ENCODE measurements around the gene RNU1-1. TPM values are rescaled to one million over a fixed set of nuclear protein-coding genes. Genes with fewer than 3 reads are reported as not detected.
"Not testable (repeated sequence)": the region's sequence is repeated elsewhere in the genome, so short reads cannot be mapped to it uniquely, and the experiment has no call there.

Gene RNU1-1
- polyA plus RNA-seq (2013, experiment 1 of 2), result not detected
- polyA plus RNA-seq (2013, experiment 2 of 2), result not detected

GRCh38 chr1:16514107-16515055, at the start of gene RNU1-1:
Gene RNU1-1 (minus strand): TSS chr1:16514285.
- H3K9ac ChIP-seq (ENCODE audit: low read length), result peak within 1 kb of the TSS; percentile 87
- peak; percentile 86 for DNase-seq
- not testable (repeated sequence) for H2AK5ac ChIP-seq (ENCODE audit: low read length, severe bottlenecking); H3K14ac ChIP-seq (ENCODE audit: low read length in 2 of 2); H3K9me3 ChIP-seq (ENCODE audit: control insufficient read depth, low read length); H3K4ac ChIP-seq (ENCODE audit: low read depth in 1 of 2, low read length in 2 of 2); H3K4me1 ChIP-seq (ENCODE audit: control insufficient read depth, insufficient read depth, low read depth, low read length); H3K23ac ChIP-seq (ENCODE audit: low read length in 2 of 2); H2AFZ ChIP-seq (ENCODE audit: low read depth, low read length); H2BK15ac ChIP-seq (ENCODE audit: low read depth, poor library complexity, severe bottlenecking); H3K79me1 ChIP-seq (replicated peaks; ENCODE audit: low read length, poor library complexity, severe bottlenecking); H3K36me3 ChIP-seq (ENCODE audit: control insufficient read depth in 1 of 2, insufficient read depth in 2 of 2, low read depth in 1 of 2, low read length in 2 of 2); H2BK12ac ChIP-seq (ENCODE audit: low read length in 2 of 2)
- H4K8ac ChIP-seq (ENCODE audit: low read length), result peak within 1 kb of the TSS; percentile 77
- H2BK5ac ChIP-seq (ENCODE audit: low read depth, low read length, poor library complexity, severe bottlenecking), result peak within 1 kb of the TSS; percentile 100
- peak within 1 kb of the TSS in 1 of 2 experiments; percentile 63 for H3K4me3 ChIP-seq (ENCODE audit: insufficient read depth in 1 of 2, low read depth in 1 of 2, low read length in 2 of 2)
- peak within 1 kb of the TSS; percentile 73 for H2BK120ac ChIP-seq (ENCODE audit: low read depth, low read length)
- H3K27me3 ChIP-seq (ENCODE audit: control insufficient read depth in 1 of 2, insufficient read depth in 1 of 2, low read length in 2 of 2), result peaks cover 4 to 18% of the 10 kb centered on the region in 2 experiments
- WGBS, result under 1% methylated on average over 24 of the region's 40 CpGs
- H3K27ac ChIP-seq (ENCODE audit: low read length, poor library complexity, severe bottlenecking), result peak within 1 kb of the TSS; percentile 85
- H3K18ac ChIP-seq (ENCODE audit: low read depth in 1 of 2, low read length in 2 of 2), result peak within 1 kb of the TSS; percentile 80 to 86
- H4K91ac ChIP-seq (ENCODE audit: low read length), result peak within 1 kb of the TSS; percentile 86
- peak within 1 kb of the TSS; percentile 14 for H3K4me2 ChIP-seq (ENCODE audit: low read length, poor library complexity, severe bottlenecking)

GRCh38 chr1:16561035-16561434, 47.0 kb upstream of the RNU1-1 start:
- H3K9ac ChIP-seq (ENCODE audit: low read length); H3K4ac ChIP-seq (ENCODE audit: low read depth in 1 of 2, low read length in 2 of 2); H3K4me1 ChIP-seq (ENCODE audit: control insufficient read depth, insufficient read depth, low read depth, low read length); H3K27ac ChIP-seq (ENCODE audit: low read length, poor library complexity, severe bottlenecking); H2AK5ac ChIP-seq (ENCODE audit: low read length, severe bottlenecking); H2AFZ ChIP-seq (ENCODE audit: low read depth, low read length); H3K18ac ChIP-seq (ENCODE audit: low read depth in 1 of 2, low read length in 2 of 2); H3K4me3 ChIP-seq (ENCODE audit: insufficient read depth in 1 of 2, low read depth in 1 of 2, low read length in 2 of 2); H2BK15ac ChIP-seq (ENCODE audit: low read depth, poor library complexity, severe bottlenecking); H2BK12ac ChIP-seq (ENCODE audit: low read length in 2 of 2); H4K91ac ChIP-seq (ENCODE audit: low read length); H3K36me3 ChIP-seq (ENCODE audit: control insufficient read depth in 1 of 2, insufficient read depth in 2 of 2, low read depth in 1 of 2, low read length in 2 of 2); H4K8ac ChIP-seq (ENCODE audit: low read length); H2BK120ac ChIP-seq (ENCODE audit: low read depth, low read length); H2BK5ac ChIP-seq (ENCODE audit: low read depth, low read length, poor library complexity, severe bottlenecking); H3K23ac ChIP-seq (ENCODE audit: low read length in 2 of 2); H3K27me3 ChIP-seq (ENCODE audit: control insufficient read depth in 1 of 2, insufficient read depth in 1 of 2, low read length in 2 of 2); H3K79me1 ChIP-seq (replicated peaks; ENCODE audit: low read length, poor library complexity, severe bottlenecking); H3K4me2 ChIP-seq (ENCODE audit: low read length, poor library complexity, severe bottlenecking); DNase-seq; H3K14ac ChIP-seq (ENCODE audit: low read length in 2 of 2); H3K9me3 ChIP-seq (ENCODE audit: control insufficient read depth, low read length): not testable (repeated sequence)
- WGBS, result no CpG with 5 or more reads among the region's 4 CpGs

GRCh38 chr1:16560498-16560897, 46.4 kb upstream of the RNU1-1 start:
- H3K4ac ChIP-seq (ENCODE audit: low read depth in 1 of 2, low read length in 2 of 2); H3K4me3 ChIP-seq (ENCODE audit: insufficient read depth in 1 of 2, low read depth in 1 of 2, low read length in 2 of 2); H2BK120ac ChIP-seq (ENCODE audit: low read depth, low read length); H3K4me1 ChIP-seq (ENCODE audit: control insufficient read depth, insufficient read depth, low read depth, low read length); H3K23ac ChIP-seq (ENCODE audit: low read length in 2 of 2); H3K4me2 ChIP-seq (ENCODE audit: low read length, poor library complexity, severe bottlenecking); H3K18ac ChIP-seq (ENCODE audit: low read depth in 1 of 2, low read length in 2 of 2); DNase-seq; H2AK5ac ChIP-seq (ENCODE audit: low read length, severe bottlenecking); H3K27me3 ChIP-seq (ENCODE audit: control insufficient read depth in 1 of 2, insufficient read depth in 1 of 2, low read length in 2 of 2); H2BK12ac ChIP-seq (ENCODE audit: low read length in 2 of 2); H3K27ac ChIP-seq (ENCODE audit: low read length, poor library complexity, severe bottlenecking); H3K36me3 ChIP-seq (ENCODE audit: control insufficient read depth in 1 of 2, insufficient read depth in 2 of 2, low read depth in 1 of 2, low read length in 2 of 2); H3K79me1 ChIP-seq (replicated peaks; ENCODE audit: low read length, poor library complexity, severe bottlenecking); H4K91ac ChIP-seq (ENCODE audit: low read length); H2BK5ac ChIP-seq (ENCODE audit: low read depth, low read length, poor library complexity, severe bottlenecking); H4K8ac ChIP-seq (ENCODE audit: low read length); H3K14ac ChIP-seq (ENCODE audit: low read length in 2 of 2); H2BK15ac ChIP-seq (ENCODE audit: low read depth, poor library complexity, severe bottlenecking); H3K9me3 ChIP-seq (ENCODE audit: control insufficient read depth, low read length); H2AFZ ChIP-seq (ENCODE audit: low read depth, low read length); H3K9ac ChIP-seq (ENCODE audit: low read length): not testable (repeated sequence)
- WGBS, result 100% methylated on average over 1 of the region's 6 CpGs

- H3K14ac ChIP-seq (ENCODE audit: low read length in 2 of 2); H3K27me3 ChIP-seq (ENCODE audit: control insufficient read depth in 1 of 2, insufficient read depth in 1 of 2, low read length in 2 of 2); H2BK5ac ChIP-seq (ENCODE audit: low read depth, low read length, poor library complexity, severe bottlenecking); H3K4me3 ChIP-seq (ENCODE audit: insufficient read depth in 1 of 2, low read depth in 1 of 2, low read length in 2 of 2); H2BK12ac ChIP-seq (ENCODE audit: low read length in 2 of 2); H3K4me2 ChIP-seq (ENCODE audit: low read length, poor library complexity, severe bottlenecking); H2BK15ac ChIP-seq (ENCODE audit: low read depth, poor library complexity, severe bottlenecking); H2BK120ac ChIP-seq (ENCODE audit: low read depth, low read length); H4K8ac ChIP-seq (ENCODE audit: low read length); H2AFZ ChIP-seq (ENCODE audit: low read depth, low read length); H3K79me1 ChIP-seq (replicated peaks; ENCODE audit: low read length, poor library complexity, severe bottlenecking); H3K9me3 ChIP-seq (ENCODE audit: control insufficient read depth, low read length); H3K4ac ChIP-seq (ENCODE audit: low read depth in 1 of 2, low read length in 2 of 2); H2AK5ac ChIP-seq (ENCODE audit: low read length, severe bottlenecking); H4K91ac ChIP-seq (ENCODE audit: low read length); H3K23ac ChIP-seq (ENCODE audit: low read length in 2 of 2); H3K36me3 ChIP-seq (ENCODE audit: control insufficient read depth in 1 of 2, insufficient read depth in 2 of 2, low read depth in 1 of 2, low read length in 2 of 2); DNase-seq; H3K18ac ChIP-seq (ENCODE audit: low read depth in 1 of 2, low read length in 2 of 2); H3K9ac ChIP-seq (ENCODE audit: low read length); H3K27ac ChIP-seq (ENCODE audit: low read length, poor library complexity, severe bottlenecking); H3K4me1 ChIP-seq (ENCODE audit: control insufficient read depth, insufficient read depth, low read depth, low read length): not testable (repeated sequence)
- WGBS, result no CpG with 5 or more reads among the region's 5 CpGs
Measured at GRCh38 chr1:16559688-16560087, 45.6 kb upstream of the RNU1-1 start.

All from mesenchymal stem cell (in vitro differentiated cells and primary cell).